HL-60 (cell line): ENCODE measurements around the gene CDKL1.
"Not testable (repeated sequence)": the region's sequence is repeated elsewhere in the genome, so short reads cannot be mapped to it uniquely, and the experiment has no call there.

Experiments used
- DNase-seq, 2 experiments: peaks; one replicate each; pipeline ENCODE4 v3.0.0-alpha.2; 2010 to 2020; ENCODE audit warnings: low read depth in 1 of 2, low spot score in 1 of 2
- H3K27ac ChIP-seq: fragments of 250-450 bp; sonication (Bioruptor Pico); replicated peaks from 2 replicates; pipeline ENCODE4 v1.5.1; 2020; ENCODE audit warnings: mild to moderate bottlenecking, moderate library complexity
- H3K27me3 ChIP-seq: fragments of 250-450 bp; sonication (Bioruptor Pico); 2 replicates; pipeline ENCODE4 v1.5.1; 2021; ENCODE audit warnings: mild to moderate bottlenecking, moderate library complexity; ENCODE audit not compliant: insufficient read depth, poor library complexity, severe bottlenecking
- H3K4me3 ChIP-seq: replicated peaks from 2 replicates; pipeline ENCODE4 v1.5.1; 2011; ENCODE audit warnings: mild to moderate bottlenecking, control low read depth, low read length; ENCODE audit not compliant: insufficient read depth
- CTCF ChIP-seq: IDR thresholded peaks from one replicate; pipeline ENCODE4 v1.5.1; 2011; ENCODE audit warnings: low read length, control low read depth, inconsistent platforms; ENCODE audit not compliant: insufficient read depth
- GABPA ChIP-seq: IDR thresholded peaks from 2 replicates; pipeline ENCODE4 v1.6.1; 2012; ENCODE audit warnings: low read depth
- POLR2AphosphoS5 ChIP-seq: IDR thresholded peaks from 2 replicates; pipeline ENCODE4 v1.6.1; 2012; ENCODE audit warnings: low read depth
- REST ChIP-seq: IDR thresholded peaks from 2 replicates; pipeline ENCODE4 v1.6.1; 2012; ENCODE audit warnings: low read depth; ENCODE audit not compliant: insufficient replicate concordance
- SPI1 ChIP-seq: IDR thresholded peaks from 2 replicates; pipeline ENCODE4 v1.6.1; 2012; ENCODE audit warnings: low read depth, mild to moderate bottlenecking, borderline replicate concordance

CDKL1 gene

GRCh38 chr14:50319293-50319692, 77.4 kb downstream of the CDKL1 start:
- DNase-seq, result peak in 1 of 2 experiments; percentile 22
- no peaks in the 10 kb centered on the region for H3K27me3 ChIP-seq
- no peak for TF ChIP-seq SPI1
- TF ChIP-seq REST, result no peak
- no peak for TF ChIP-seq POLR2AphosphoS5
- no peak for TF ChIP-seq CTCF
- H3K27ac ChIP-seq, result no peak overlapping the region
- no peak overlapping the region for H3K4me3 ChIP-seq

- Histone ChIP-seq H3K27me3 (no peaks in the 10 kb centered on the region), H3K4me3 (no peak overlapping the region), H3K27ac (no peak overlapping the region)
- TF ChIP-seq GABPA (no peak), CTCF (peak; percentile 22), REST (no peak)
- DNase-seq, result no peak
Measured at GRCh38 chr14:50318031-50318626, 78.6 kb downstream of the CDKL1 start.

GRCh38 chr14:50314098-50314497, 82.6 kb downstream of the CDKL1 start:
- H3K4me3 ChIP-seq, DNase-seq, H3K27ac ChIP-seq, H3K27me3 ChIP-seq: not testable (repeated sequence)

GRCh38 chr14:50312734-50313054, 84.0 kb downstream of the CDKL1 start:
- H3K27me3 ChIP-seq, result no peaks in the 10 kb centered on the region
- H3K4me3 ChIP-seq, result peak overlapping the region; percentile 79
- DNase-seq, result no peak
- TF ChIP-seq POLR2AphosphoS5 (no peak), GABPA (no peak), CTCF (no peak), SPI1 (no peak), REST (no peak)
- peak overlapping the region; percentile 94 for H3K27ac ChIP-seq
